HEK293T (cell line): ENCODE results near the gene RASA3.

Source experiments
- CTCF ChIA-PET: fragments of 350-600 bp; formaldehyde crosslinking; extraction: SDS; loops from one replicate; lab custom pipeline; 2021; ENCODE audit warnings: antibody characterized with exemption, inconsistent platforms; lab: Yijun Ruan, JAX
- POLR2A ChIA-PET: fragments of 350-600 bp; formaldehyde crosslinking; extraction: SDS; loops from one replicate; lab custom pipeline; 2020; ENCODE audit warnings: antibody characterized with exemption, inconsistent platforms; lab: Yijun Ruan, JAX
- DNase-seq: peaks from one replicate; pipeline ENCODE4 v3.0.0; 2012; ENCODE audit warnings: mixed read lengths; ENCODE audit errors: extremely low spot score
- ARNT ChIP-seq: fragments of 450-650 bp; IDR thresholded peaks from 2 replicates; pipeline ENCODE4 v1.6.1; 2017; ENCODE audit warnings: mild to moderate bottlenecking
- BHLHE40 ChIP-seq: fragments of 450-650 bp; IDR thresholded peaks from 2 replicates; pipeline ENCODE4 v1.6.1; 2016; ENCODE audit warnings: mild to moderate bottlenecking, moderate library complexity, borderline replicate concordance
- CTBP1 ChIP-seq: fragments of 450-650 bp; IDR thresholded peaks from 2 replicates; pipeline ENCODE4 v1.6.1; 2016; ENCODE audit warnings: borderline replicate concordance
- ELF4 ChIP-seq: fragments of 450-650 bp; IDR thresholded peaks from 2 replicates; pipeline ENCODE4 v1.6.1; 2017; ENCODE audit warnings: antibody characterized with exemption
- FOXA1 ChIP-seq: fragments of 450-650 bp; IDR thresholded peaks from 2 replicates; pipeline ENCODE4 v1.6.1; 2016; ENCODE audit warnings: mild to moderate bottlenecking
- FOXK2 ChIP-seq: fragments of 450-650 bp; IDR thresholded peaks from 2 replicates; pipeline ENCODE4 v1.6.1; 2016; ENCODE audit warnings: mild to moderate bottlenecking
- FOXM1 ChIP-seq: fragments of 450-650 bp; IDR thresholded peaks from 2 replicates; pipeline ENCODE4 v1.6.1; 2017; ENCODE audit warnings: mild to moderate bottlenecking, borderline replicate concordance
- HDGF ChIP-seq: fragments of 450-650 bp; IDR thresholded peaks from 2 replicates; pipeline ENCODE4 v1.6.1; 2017; ENCODE audit warnings: antibody characterized with exemption, borderline replicate concordance
- L3MBTL2 ChIP-seq: fragments of 450-650 bp; conservative IDR thresholded peaks from 2 replicates; pipeline ENCODE4 v1.6.1; 2016; ENCODE audit warnings: mild to moderate bottlenecking
- LEF1 ChIP-seq: fragments of 450-650 bp; IDR thresholded peaks from 2 replicates; pipeline ENCODE4 v1.6.1; 2017; ENCODE audit warnings: mild to moderate bottlenecking, borderline replicate concordance
- NFRKB ChIP-seq: fragments of 450-650 bp; IDR thresholded peaks from 2 replicates; pipeline ENCODE4 v1.6.1; 2016; ENCODE audit warnings: mild to moderate bottlenecking, moderate library complexity
- PKNOX1 ChIP-seq: fragments of 450-650 bp; IDR thresholded peaks from 2 replicates; pipeline ENCODE4 v1.6.1; 2016
- SP1 ChIP-seq: fragments of 450-650 bp; IDR thresholded peaks from 2 replicates; pipeline ENCODE4 v1.6.1; 2017
- SUZ12 ChIP-seq: fragments of 450-650 bp; IDR thresholded peaks from 2 replicates; pipeline ENCODE4 v1.6.1; 2016; ENCODE audit warnings: mild to moderate bottlenecking
- TARDBP ChIP-seq: fragments of 450-650 bp; IDR thresholded peaks from 2 replicates; pipeline ENCODE4 v1.6.1; 2016
- ZNF384 ChIP-seq: fragments of 450-650 bp; IDR thresholded peaks from 2 replicates; pipeline ENCODE4 v1.6.1; 2016

RASA3 gene

GRCh38 chr13:113935001-113935844 lies 197.2 kb downstream of the RASA3 start:
- ChIA-PET CTCF (no interaction called here), POLR2A (no interaction called here)
- no peak for DNase-seq
- no peak for TF ChIP-seq SP1
- no peak for TF ChIP-seq SUZ12
- no peak for TF ChIP-seq NFRKB
- TF ChIP-seq BHLHE40: no peak
- TF ChIP-seq ZNF384: no peak
- no peak for TF ChIP-seq CTBP1
- no peak for TF ChIP-seq FOXM1
- no peak for TF ChIP-seq ELF4
- no peak for TF ChIP-seq FOXK2
- TF ChIP-seq LEF1: no peak
- TF ChIP-seq HDGF: no peak

- DNase-seq: no peak
- ChIA-PET CTCF (no interaction called here), POLR2A (no interaction called here)
- TF ChIP-seq FOXA1 (no peak), TARDBP (no peak), HDGF (no peak), PKNOX1 (no peak), SP1 (no peak), LEF1 (no peak), ARNT (no peak), FOXM1 (no peak), BHLHE40 (no peak), CTBP1 (no peak), ELF4 (no peak), L3MBTL2 (no peak), FOXK2 (no peak), SUZ12 (no peak)
Measured at GRCh38 chr13:113934576-113934975, 197.8 kb downstream of the RASA3 start.

GRCh38 chr13:113933901-113934300 lies 198.5 kb downstream of the RASA3 start:
- no peak for TF ChIP-seq BHLHE40
- TF ChIP-seq HDGF: no peak
- no peak for TF ChIP-seq CTBP1
- no peak for TF ChIP-seq FOXA1
- TF ChIP-seq FOXK2: no peak
- no peak for TF ChIP-seq TARDBP
- no peak for TF ChIP-seq ZNF384
- TF ChIP-seq NFRKB: no peak
- TF ChIP-seq ARNT: no peak
- TF ChIP-seq SP1: no peak
- TF ChIP-seq PKNOX1: no peak
- CTCF ChIA-PET: no interaction called here
- POLR2A ChIA-PET: no interaction called here
- DNase-seq: no peak

- CTCF ChIA-PET: no interaction called here
- no peak for DNase-seq
- POLR2A ChIA-PET: interaction anchor here (0.7 kb wide), 1 partner anchor 9 kb away, joined by 3 read pairs; no protein-coding TSS in a partner anchor
- no peak for TF ChIP-seq BHLHE40
- no peak for TF ChIP-seq ELF4
- TF ChIP-seq HDGF: no peak
- TF ChIP-seq FOXK2: no peak
- TF ChIP-seq FOXM1: no peak
- TF ChIP-seq NFRKB: no peak
- TF ChIP-seq FOXA1: no peak
- TF ChIP-seq LEF1: no peak
- no peak for TF ChIP-seq L3MBTL2
- no peak for TF ChIP-seq PKNOX1
- no peak for TF ChIP-seq CTBP1
- no peak for TF ChIP-seq ARNT
- no peak for TF ChIP-seq SP1
- no peak for TF ChIP-seq TARDBP
- no peak for TF ChIP-seq SUZ12
Measured at GRCh38 chr13:113931841-113932459, 200.5 kb downstream of the RASA3 start.

GRCh38 chr13:113930671-113931637 lies 201.5 kb downstream of the RASA3 start:
- POLR2A ChIA-PET: no interaction called here
- CTCF ChIA-PET: no interaction called here
- DNase-seq: no peak
- TF ChIP-seq HDGF: no peak
- TF ChIP-seq NFRKB: no peak
- TF ChIP-seq TARDBP: no peak
- TF ChIP-seq FOXK2: no peak
- TF ChIP-seq ARNT: no peak
- TF ChIP-seq SUZ12: no peak
- no peak for TF ChIP-seq BHLHE40
- no peak for TF ChIP-seq L3MBTL2
